RPMI7951 (cell line): ENCODE measurements around the gene DUXA. TPM values are rescaled to one million over a fixed set of nuclear protein-coding genes. Genes with fewer than 3 reads are reported as not detected.

Experiments used
- DNase-seq: peaks from one replicate; pipeline ENCODE4 v3.0.0-alpha.2; 2012; ENCODE audit warnings: low read depth
- total RNA-seq: library from RNA; depleted of rRNA; stranded (reverse); fragments of >200 nt; shearing (Covaris generic); gene quantifications from 2 replicates; pipeline ENCODE4 v1.2.3, GENCODE V29; 2014; rRNA removed

Gene DUXA
- total RNA-seq, 1 experiment from 2014 or later = not detected

GRCh38 chr19:57105976-57106721 is 61.1 kb downstream of the DUXA start:
- no peak for DNase-seq

Other genes starting within 250 kb of the DUXA start
- not detected in 2 replicates for gene USP29, start 47.5 kb downstream of the DUXA start, total RNA-seq
- gene ZIM3, start 22.3 kb downstream of the DUXA start, total RNA-seq = not detected in 2 replicates
- 14.1 and 20.7 TPM in 2 replicates for gene ZNF264, start 24.0 kb upstream of the DUXA start, total RNA-seq
- gene AURKC, start 63.5 kb upstream of the DUXA start, total RNA-seq = 0.88 and 2.0 TPM in 2 replicates
- 10.0 and 11.9 TPM in 2 replicates for gene ZNF805, start 73.1 kb upstream of the DUXA start, total RNA-seq
- 24.6 and 27.5 TPM in 2 replicates for gene ZNF460, start 113.0 kb upstream of the DUXA start, total RNA-seq
- gene ZNF543, start 153.0 kb upstream of the DUXA start, total RNA-seq = 5.9 and 6.6 TPM in 2 replicates
- gene ZNF304, start 183.8 kb upstream of the DUXA start, total RNA-seq = 9.9 and 11.7 TPM in 2 replicates
- gene TRAPPC2B, start 196.1 kb upstream of the DUXA start, total RNA-seq = 44.2 and 56.7 TPM in 2 replicates
- gene ZNF547, start 196.1 kb upstream of the DUXA start, total RNA-seq = 2.1 and 2.5 TPM in 2 replicates
- 21.7 and 27.1 TPM in 2 replicates for gene ZNF548, start 222.4 kb upstream of the DUXA start, total RNA-seq
- gene ZNF17, start 243.7 kb upstream of the DUXA start, total RNA-seq = 9.9 and 10.5 TPM in 2 replicates